Astrocyte (in vitro differentiated cells and primary cell): Measurements from ENCODE around the gene GATA6. TPM values are rescaled to one million over a fixed set of nuclear protein-coding genes. Genes with fewer than 3 reads are reported as not detected.

ENCODE experiments used
- DNase-seq: peaks from one replicate; pipeline ENCODE4 v3.0.0-alpha.2; 2010; ENCODE audit warnings: low read depth
- FAIRE-seq: peaks from 2 replicates; lab custom pipeline; 2011; peaks lifted over from hg19 to GRCh38; lab: Jason Lieb, UNC
- H2AFZ ChIP-seq: 2 replicates; pipeline ENCODE4 v1.6.0; 2012; ENCODE audit warnings: low read depth, low read length, inconsistent platforms
- H3K27ac ChIP-seq: 2 replicates; pipeline ENCODE4 v1.5.1; 2011; ENCODE audit warnings: low read depth, low read length, inconsistent platforms
- H3K27me3 ChIP-seq: 2 replicates; pipeline ENCODE4 v1.6.0; 2011; ENCODE audit warnings: low read length, inconsistent platforms; ENCODE audit not compliant: insufficient read depth
- H3K36me3 ChIP-seq: 2 replicates; pipeline ENCODE4 v1.5.1; 2011; ENCODE audit warnings: low read length, inconsistent platforms; ENCODE audit not compliant: insufficient read depth
- H3K4me1 ChIP-seq: 2 replicates; pipeline ENCODE4 v1.5.1; 2011; ENCODE audit warnings: low read length, inconsistent platforms; ENCODE audit not compliant: insufficient read depth
- H3K4me2 ChIP-seq: 2 replicates; pipeline ENCODE4 v1.6.0; 2012; ENCODE audit warnings: low read length, inconsistent platforms
- H3K4me3 ChIP-seq: 2 replicates; pipeline ENCODE4 v1.5.1; 2011; ENCODE audit warnings: low read depth, mild to moderate bottlenecking, low read length, inconsistent platforms; ENCODE audit not compliant: insufficient read depth
- H3K79me2 ChIP-seq: 2 replicates; pipeline ENCODE4 v1.6.0; 2012; ENCODE audit warnings: mild to moderate bottlenecking, low read length, inconsistent platforms; ENCODE audit not compliant: insufficient read depth
- H3K9ac ChIP-seq: 2 replicates; pipeline ENCODE4 v1.6.0; 2012; ENCODE audit warnings: mild to moderate bottlenecking, low read length, inconsistent platforms
- H3K9me3 ChIP-seq: 2 replicates; pipeline ENCODE4 v1.5.1; 2012; ENCODE audit warnings: low read depth, mild to moderate bottlenecking, low read length, inconsistent platforms; ENCODE audit not compliant: insufficient read depth
- H4K20me1 ChIP-seq: 2 replicates; pipeline ENCODE4 v1.6.0; 2012; ENCODE audit warnings: low read length, inconsistent platforms; ENCODE audit not compliant: insufficient read depth
- H3K27ac Mint-ChIP-seq: one replicate; pipeline ENCODE4 v1.8.0; 2021; ENCODE audit warnings: mild to moderate bottlenecking, mixed read lengths; ENCODE audit not compliant: unreplicated experiment
- H3K27me3 Mint-ChIP-seq: one replicate; pipeline ENCODE4 v1.8.0; 2021; ENCODE audit warnings: low read depth, mixed read lengths; ENCODE audit not compliant: unreplicated experiment
- H3K36me3 Mint-ChIP-seq: one replicate; pipeline ENCODE4 v1.8.0; 2021; ENCODE audit warnings: low read depth, mixed read lengths; ENCODE audit not compliant: unreplicated experiment
- H3K4me1 Mint-ChIP-seq: one replicate; pipeline ENCODE4 v1.8.0; 2021; ENCODE audit warnings: low read depth, mixed read lengths; ENCODE audit not compliant: unreplicated experiment
- H3K4me3 Mint-ChIP-seq: one replicate; pipeline ENCODE4 v1.8.0; 2021; ENCODE audit warnings: mild to moderate bottlenecking, moderate library complexity, mixed read lengths; ENCODE audit not compliant: unreplicated experiment
- H3K9me3 Mint-ChIP-seq: one replicate; pipeline ENCODE4 v1.8.0; 2021; ENCODE audit warnings: mild to moderate bottlenecking, mixed read lengths; ENCODE audit not compliant: unreplicated experiment
- EZH2 ChIP-seq: IDR thresholded peaks from 2 replicates; pipeline ENCODE4 v1.6.1; 2012; ENCODE audit warnings: mild to moderate bottlenecking, low read length, inconsistent platforms; ENCODE audit not compliant: insufficient read depth
- total RNA-seq: library from RNA; stranded (reverse); gene quantifications from 2 replicates; pipeline ENCODE4 v1.2.1, GENCODE V29; 2021
- TF ChIP-seq, protein P1 (sequence below): IDR thresholded peaks from 2 replicates; pipeline ENCODE4 v1.5.1; 2011; ENCODE audit warnings: low read depth, mild to moderate bottlenecking, inconsistent platforms, low read length, moderate library complexity; ENCODE audit not compliant: insufficient read depth

The GATA6 gene
- total RNA-seq, 1 donor from 2014 or later, result 9.4 TPM

DNA sequence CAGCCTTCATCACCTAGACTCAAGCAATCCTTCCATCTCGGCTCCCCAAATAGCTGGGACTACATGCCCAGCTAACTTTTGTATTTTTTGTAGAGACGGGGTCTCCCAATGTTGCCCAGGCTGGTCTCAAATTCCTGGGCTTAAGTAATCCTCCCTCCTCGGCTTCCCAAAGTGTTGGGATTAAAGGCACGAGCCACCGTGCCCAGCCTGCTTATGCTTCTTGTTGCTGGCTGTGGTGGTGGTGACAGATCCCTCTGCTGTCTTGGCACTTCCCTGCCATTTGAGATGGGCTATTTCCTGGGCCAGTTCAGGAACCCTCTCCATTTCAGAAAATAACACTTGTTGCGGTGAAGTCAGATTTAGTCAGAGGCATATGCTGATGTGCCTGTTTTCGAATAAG lies 28.8 kb downstream of the GATA6 start:
- no peak for FAIRE-seq
- H3K79me2 ChIP-seq, result peaks cover 53% of the 10 kb centered on the region
- H3K36me3 Mint-ChIP-seq, result peaks cover 14% of the 10 kb centered on the region
- no peak for DNase-seq
- no peak overlapping the region for H3K4me3 Mint-ChIP-seq
- peaks cover 14% of the 10 kb centered on the region for H3K4me1 ChIP-seq
- H3K9me3 ChIP-seq, result no peaks in the 10 kb centered on the region
- TF ChIP-seq, protein P1, sequence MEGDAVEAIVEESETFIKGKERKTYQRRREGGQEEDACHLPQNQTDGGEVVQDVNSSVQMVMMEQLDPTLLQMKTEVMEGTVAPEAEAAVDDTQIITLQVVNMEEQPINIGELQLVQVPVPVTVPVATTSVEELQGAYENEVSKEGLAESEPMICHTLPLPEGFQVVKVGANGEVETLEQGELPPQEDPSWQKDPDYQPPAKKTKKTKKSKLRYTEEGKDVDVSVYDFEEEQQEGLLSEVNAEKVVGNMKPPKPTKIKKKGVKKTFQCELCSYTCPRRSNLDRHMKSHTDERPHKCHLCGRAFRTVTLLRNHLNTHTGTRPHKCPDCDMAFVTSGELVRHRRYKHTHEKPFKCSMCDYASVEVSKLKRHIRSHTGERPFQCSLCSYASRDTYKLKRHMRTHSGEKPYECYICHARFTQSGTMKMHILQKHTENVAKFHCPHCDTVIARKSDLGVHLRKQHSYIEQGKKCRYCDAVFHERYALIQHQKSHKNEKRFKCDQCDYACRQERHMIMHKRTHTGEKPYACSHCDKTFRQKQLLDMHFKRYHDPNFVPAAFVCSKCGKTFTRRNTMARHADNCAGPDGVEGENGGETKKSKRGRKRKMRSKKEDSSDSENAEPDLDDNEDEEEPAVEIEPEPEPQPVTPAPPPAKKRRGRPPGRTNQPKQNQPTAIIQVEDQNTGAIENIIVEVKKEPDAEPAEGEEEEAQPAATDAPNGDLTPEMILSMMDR, result no peak
- no peak for TF ChIP-seq EZH2
- H3K27ac Mint-ChIP-seq, result no peak overlapping the region
- no peak overlapping the region for H3K4me2 ChIP-seq
- no peak overlapping the region for H3K4me3 ChIP-seq
- no peaks in the 10 kb centered on the region for H3K9me3 Mint-ChIP-seq
- H3K27ac ChIP-seq, result no peak overlapping the region
- no peak overlapping the region for H2AFZ ChIP-seq
- peaks cover 11% of the 10 kb centered on the region for H3K27me3 Mint-ChIP-seq
- H3K9ac ChIP-seq, result no peak overlapping the region
- peaks cover 95% of the 10 kb centered on the region for H4K20me1 ChIP-seq
- H3K36me3 ChIP-seq, result peaks cover 28% of the 10 kb centered on the region
- no peaks in the 10 kb centered on the region for H3K27me3 ChIP-seq
- H3K4me1 Mint-ChIP-seq, result peaks cover 5% of the 10 kb centered on the region

DNA sequence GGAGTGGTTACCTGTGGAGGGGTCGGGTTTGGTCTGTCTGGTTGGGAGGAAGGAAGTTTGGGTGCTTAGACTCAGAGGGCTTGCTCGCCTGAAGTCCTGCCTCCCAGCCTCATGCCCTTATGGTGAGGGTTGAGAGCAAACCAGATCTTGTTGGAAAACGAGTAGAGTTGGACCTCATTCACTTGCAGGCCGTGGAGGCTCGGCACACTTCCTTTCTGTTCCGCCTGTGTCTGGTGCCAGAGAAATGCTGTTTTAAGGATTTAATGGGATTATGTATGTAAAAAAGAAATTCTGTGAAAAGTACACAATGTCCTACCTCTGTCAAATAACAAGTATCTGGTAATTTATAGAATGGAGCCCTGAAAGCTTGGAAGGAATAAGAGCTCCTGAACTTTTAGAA lies 29.6 kb downstream of the GATA6 start:
- DNase-seq (no peak), FAIRE-seq (no peak)
- H3K27ac ChIP-seq, result no peak overlapping the region
- Mint-ChIP-seq H3K4me1 (no peaks in the 10 kb centered on the region), H3K27ac (no peak overlapping the region), H3K27me3 (peaks cover 11% of the 10 kb centered on the region), H3K4me3 (no peak overlapping the region), H3K36me3 (peaks cover 12% of the 10 kb centered on the region), H3K9me3 (no peaks in the 10 kb centered on the region)
- H3K4me3 ChIP-seq, result no peak overlapping the region
- H3K9me3 ChIP-seq, result no peaks in the 10 kb centered on the region
- TF ChIP-seq, protein P1, result no peak
- no peak for TF ChIP-seq EZH2
- no peak overlapping the region for H2AFZ ChIP-seq
- H3K36me3 ChIP-seq, result peaks cover 28% of the 10 kb centered on the region
- H3K79me2 ChIP-seq, result peaks cover 52% of the 10 kb centered on the region
- no peak overlapping the region for H3K4me2 ChIP-seq
- no peaks in the 10 kb centered on the region for H3K27me3 ChIP-seq
- no peak overlapping the region for H3K9ac ChIP-seq
- H3K4me1 ChIP-seq, result peaks cover 7% of the 10 kb centered on the region
- peaks cover 93% of the 10 kb centered on the region for H4K20me1 ChIP-seq

DNA sequence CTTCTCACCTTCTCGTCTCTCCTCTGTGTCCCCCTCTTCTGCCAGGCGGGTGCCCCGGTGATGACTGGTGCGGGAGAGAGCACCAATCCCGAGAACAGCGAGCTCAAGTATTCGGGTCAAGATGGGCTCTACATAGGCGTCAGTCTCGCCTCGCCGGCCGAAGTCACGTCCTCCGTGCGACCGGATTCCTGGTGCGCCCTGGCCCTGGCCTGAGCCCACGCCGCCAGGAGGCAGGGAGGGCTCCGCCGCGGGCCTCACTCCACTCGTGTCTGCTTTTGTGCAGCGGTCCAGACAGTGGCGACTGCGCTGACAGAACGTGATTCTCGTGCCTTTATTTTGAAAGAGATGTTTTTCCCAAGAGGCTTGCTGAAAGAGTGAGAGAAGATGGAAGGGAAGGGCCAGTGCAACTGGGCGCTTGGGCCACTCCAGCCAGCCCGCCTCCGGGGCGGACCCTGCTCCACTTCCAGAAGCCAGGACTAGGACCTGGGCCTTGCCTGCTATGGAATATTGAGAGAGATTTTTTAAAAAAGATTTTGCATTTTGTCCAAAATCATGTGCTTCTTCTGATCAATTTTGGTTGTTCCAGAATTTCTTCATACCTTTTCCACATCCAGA lies 31.3 kb downstream of the GATA6 start:
- Histone ChIP-seq H3K27me3 (no peaks in the 10 kb centered on the region), H3K9ac (no peak overlapping the region), H3K4me1 (peaks cover 3% of the 10 kb centered on the region), H3K36me3 (peaks cover 25% of the 10 kb centered on the region), H3K4me2 (no peak overlapping the region), H4K20me1 (peaks cover 94% of the 10 kb centered on the region), H3K79me2 (peaks cover 35% of the 10 kb centered on the region), H3K9me3 (no peaks in the 10 kb centered on the region), H3K27ac (no peak overlapping the region), H3K4me3 (no peak overlapping the region), H2AFZ (no peak overlapping the region)
- no peak for TF ChIP-seq EZH2
- TF ChIP-seq, protein P1, result no peak
- no peaks in the 10 kb centered on the region for H3K4me1 Mint-ChIP-seq
- H3K36me3 Mint-ChIP-seq, result peaks cover 12% of the 10 kb centered on the region
- no peak overlapping the region for H3K27ac Mint-ChIP-seq
- no peaks in the 10 kb centered on the region for H3K9me3 Mint-ChIP-seq
- no peak overlapping the region for H3K4me3 Mint-ChIP-seq
- H3K27me3 Mint-ChIP-seq, result peaks cover 19% of the 10 kb centered on the region
- DNase-seq (no peak), FAIRE-seq (no peak)
